K562 (cell line): Measurements from ENCODE around the gene MAP3K6. TPM values are rescaled to one million over a fixed set of nuclear protein-coding genes. Genes with fewer than 3 reads are reported as not detected.

ENCODE experiments used
- ATAC-seq: fragments of 200-7000 bp; cut with Tn5 transposase; 3 replicates; pipeline ENCODE4 v1.9.1; 2020; ENCODE audit warnings: moderate library complexity
- BruUV-seq: library from RNA; stranded (reverse); fragments of 400-500 nt; replicated peaks from 2 replicates; lab custom pipeline; 2021; lab: Mats Ljungman, UMichigan
- CTCF ChIA-PET: fragments of 300-600 bp; formaldehyde crosslinking; extraction: SDS; loops from one replicate; lab custom pipeline; 2021; ENCODE audit warnings: low intra/inter-chr PET ratio; lab: Yijun Ruan, JAX
- POLR2A ChIA-PET: fragments of 300-600, 350-650 bp; sonication (Branson Sonifier 250); formaldehyde crosslinking; extraction: SDS; loops from one replicate; lab custom pipeline; 2021; ENCODE audit warnings: antibody characterized with exemption, inconsistent platforms; lab: Yijun Ruan, JAX
- DNase-seq, 4 experiments: peaks; one replicate each; pipeline versions ENCODE4 v3.0.0 to v3.0.0-alpha.2; 2011 to 2018; ENCODE audit warnings: low spot score in 3 of 4, mixed read lengths in 3 of 4; ENCODE audit errors: extremely low read depth in 1 of 4
- FAIRE-seq: peaks from 2 replicates; lab custom pipeline; 2011; peaks lifted over from hg19 to GRCh38; lab: Jason Lieb, UNC
- H2AFZ ChIP-seq: 2 replicates; pipeline ENCODE4 v1.6.0; 2011; ENCODE audit warnings: low read depth, low read length, control low read depth, inconsistent platforms
- H3K27ac ChIP-seq: fragments of 200-600 bp; 3 replicates; pipeline ENCODE4 v1.8.0; 2011; ENCODE audit warnings: low read depth, mild to moderate bottlenecking, control low read depth, inconsistent platforms, low read length, moderate library complexity, mixed read lengths; ENCODE audit errors: extremely low read depth
- H3K27me3 ChIP-seq, 2 experiments: fragments of 300-600 bp in 1 of 2; 2 replicates in 1 of 2; 3 replicates in 1 of 2; pipeline versions ENCODE4 v1.6.0 to v1.8.0; 2011; ENCODE audit warnings: inconsistent platforms in 2 of 2, low read length in 2 of 2, mild to moderate bottlenecking in 1 of 2, mixed read lengths in 1 of 2, moderate library complexity in 1 of 2; ENCODE audit not compliant: control insufficient read depth in 2 of 2, insufficient read depth in 2 of 2
- H3K36me3 ChIP-seq: fragments of 300-600 bp; 3 replicates; pipeline ENCODE4 v1.8.0; 2011; ENCODE audit warnings: mild to moderate bottlenecking, low read length, inconsistent platforms; ENCODE audit not compliant: control insufficient read depth, insufficient read depth
- H3K4me1 ChIP-seq, 2 experiments: fragments of 200-600 bp in 1 of 2; replicated peaks in 1 of 2; 2 replicates in 1 of 2; 3 replicates in 1 of 2; pipeline versions ENCODE4 v1.5.1 to v1.8.0; 2011; ENCODE audit warnings: inconsistent platforms in 2 of 2, low read length in 2 of 2, mild to moderate bottlenecking in 1 of 2, mixed read lengths in 1 of 2, moderate library complexity in 1 of 2; ENCODE audit not compliant: control insufficient read depth in 2 of 2, insufficient read depth in 2 of 2
- H3K4me2 ChIP-seq: 2 replicates; pipeline ENCODE4 v1.6.1; 2011; ENCODE audit warnings: low read length, control low read depth, inconsistent platforms, mixed read lengths; ENCODE audit not compliant: insufficient read depth
- H3K4me3 ChIP-seq: fragments of 200-600 bp; sonication (generic), shearing (Covaris generic); 2 replicates; pipeline ENCODE4 v1.5.1; 2016; ENCODE audit warnings: control low read depth, inconsistent platforms
- H3K79me2 ChIP-seq: fragments of 200-600 bp; 3 replicates; pipeline ENCODE4 v1.8.0; 2011; ENCODE audit warnings: low read length, inconsistent platforms; ENCODE audit not compliant: control insufficient read depth, insufficient read depth
- H3K9ac ChIP-seq, 2 experiments: 2 replicates each; pipeline versions ENCODE4 v1.6.0 to v1.6.1; 2011; ENCODE audit warnings: low read depth in 2 of 2, low read length in 2 of 2, control low read depth in 1 of 2, inconsistent platforms in 1 of 2, mild to moderate bottlenecking in 1 of 2, mixed read lengths in 1 of 2; ENCODE audit not compliant: insufficient read depth in 1 of 2
- H3K9me1 ChIP-seq: one replicate; pipeline ENCODE4 v1.6.0; 2011; ENCODE audit warnings: inconsistent platforms, mild to moderate bottlenecking, low read length, moderate library complexity; ENCODE audit not compliant: control insufficient read depth, insufficient read depth
- H3K9me3 ChIP-seq: replicated peaks from 2 replicates; pipeline ENCODE4 v1.5.1; 2011; ENCODE audit warnings: low read depth, low read length, inconsistent platforms; ENCODE audit not compliant: control insufficient read depth, insufficient read depth
- H4K20me1 ChIP-seq: replicated peaks from 2 replicates; pipeline ENCODE4 v1.6.1; 2011; ENCODE audit warnings: low read length, inconsistent platforms, mixed read lengths; ENCODE audit not compliant: control insufficient read depth, insufficient read depth
- ATF2 ChIP-seq: sonication (generic); formaldehyde crosslinking; IDR thresholded peaks from 2 replicates; pipeline ENCODE4 v1.8.1; 2022; ENCODE audit warnings: missing genetic modification reagents
- FOXJ3 ChIP-seq: sonication (generic); formaldehyde crosslinking; IDR thresholded peaks from 2 replicates; pipeline ENCODE4 v1.4.0; 2020; ENCODE audit warnings: mild to moderate bottlenecking, missing genetic modification reagents
- NCOA2 ChIP-seq, 2 experiments: fragments of 450-650 bp; IDR thresholded peaks; 2 replicates each; pipeline ENCODE4 v1.6.1; 2018; ENCODE audit warnings: mild to moderate bottlenecking in 2 of 2, moderate library complexity in 1 of 2; ENCODE audit not compliant: partially characterized antibody in 2 of 2
- NEUROD1 ChIP-seq: fragments of 150-350 bp; IDR thresholded peaks from 2 replicates; pipeline ENCODE4 v1.6.1; 2014; ENCODE audit warnings: borderline replicate concordance, low read length, low read depth; ENCODE audit not compliant: partially characterized antibody
- PPARD ChIP-seq: fragments of 250-450 bp; sonication (Bioruptor Pico); IDR thresholded peaks from 2 replicates; pipeline ENCODE4 v1.8.0; 2022; ENCODE audit warnings: inconsistent platforms, mild to moderate bottlenecking, moderate library complexity
- RBM17 ChIP-seq: fragments of 200-400 bp; formaldehyde crosslinking; IDR thresholded peaks from 2 replicates; pipeline ENCODE4 v1.6.1; 2017; ENCODE audit warnings: low read depth, mild to moderate bottlenecking, low read length, borderline replicate concordance
- TBL1XR1 ChIP-seq, 2 experiments: IDR thresholded peaks; 2 replicates each; pipeline ENCODE4 v1.6.1; 2012; ENCODE audit warnings: improper control_type of control experiment in 2 of 2, low read length in 2 of 2, mild to moderate bottlenecking in 1 of 2
- ZFP1 ChIP-seq: fragments of 450-650 bp; formaldehyde crosslinking; IDR thresholded peaks from 2 replicates; pipeline ENCODE4 v1.4.0; 2020; ENCODE audit warnings: mild to moderate bottlenecking, mixed read lengths
- in situ Hi-C: fragments of 300-500 bp; cut with MboI; formaldehyde crosslinking; loops from 4 replicates; pipeline ENCODE4 v1.15.0; 2018; ENCODE audit warnings: inconsistent platforms, mixed read lengths
- intact Hi-C: fragments of 100-400 bp; cut with micrococcal nuclease; formaldehyde crosslinking; loops from 2 replicates; pipeline ENCODE4 v1.14.2; 2022
- polyA plus RNA-seq, 8 experiments: library from polyadenylated mRNA; depleted of rRNA in 4 of 8; stranded (reverse) in 5 of 8; unstranded in 3 of 8; fragments of >200 nt; fragmentation: Nextera tagmentation in 2 of 8; fragmentation: Illumina TruSeq in 1 of 8; extraction: Ambion mirVana in 2 of 8; extraction: Trizol in 1 of 8; gene quantifications; 2 replicates each; pipeline versions ENCODE4 v1.2.1 to v1.2.3, GENCODE V29; 2011 to 2014; ENCODE audit warnings: inconsistent platforms in 1 of 8, missing spikeins in 1 of 8
- total RNA-seq, 7 experiments: library from RNA; depleted of rRNA in 6 of 7; stranded (reverse); fragments of >200 nt in 6 of 7; fragmentation: Illumina TruSeq in 2 of 7; extraction: Trizol in 2 of 7; gene quantifications; 2 replicates each; pipeline versions ENCODE4 v1.2.1 to v1.2.3, GENCODE V29; 2011 to 2021; ENCODE audit warnings: low replicate concordance in 1 of 7

MAP3K6 gene
- total and polyA plus RNA-seq, 9 of the 15 experiments (the other 6 are each of a cell fraction or from before 2014, with no cell fraction given), result 0.99 to 21.9 (median 7.0) TPM

GRCh38 chr1:27403931-27404330 lies 37.2 kb upstream of the MAP3K6 start:
- FAIRE-seq, result no peak
- ChIA-PET POLR2A (interaction anchor here (2.2 kb wide), 1 partner anchor 11 kb away, joined by 11 read pairs; no protein-coding TSS in a partner anchor), CTCF (interaction anchor here (2.7 kb wide), 1 partner anchor 202 kb away, joined by 20 read pairs; no protein-coding TSS in a partner anchor)
- DNase-seq, result no peak
- Histone ChIP-seq H3K27me3 (no peaks in the 10 kb centered on the region), H3K79me2 (no peaks in the 10 kb centered on the region), H3K4me2 (no peak overlapping the region), H3K4me3 (no peak overlapping the region), H3K27ac (no peak overlapping the region), H3K36me3 (peaks cover 43% of the 10 kb centered on the region), H3K9me1 (no peaks in the 10 kb centered on the region), H3K4me1 (peaks cover 0 to 20% of the 10 kb centered on the region in 2 experiments; a peak in 2 of 5 replicates), H4K20me1 (no peaks in the 10 kb centered on the region), H3K9me3 (no peaks in the 10 kb centered on the region), H2AFZ (no peak overlapping the region), H3K9ac (no peak overlapping the region)
- in situ Hi-C loops, result no loop called here
- no TSS peak for BruUV-seq
- intact Hi-C loops, result no loop called here
- ATAC-seq, result no peak; the same call in 2 of the 3 replicates
- TF ChIP-seq TBL1XR1 (IDR thresholded peaks at IDR 0.05; ENCODE audit: low read length in 2 of 2), result no peak
- no peak for TF ChIP-seq ZFP1
- TF ChIP-seq PPARD (CRISPR knock-in tag), result no peak
- no peak for TF ChIP-seq RBM17
- no peak for TF ChIP-seq FOXJ3 (CRISPR knock-in tag)
- no peak for TF ChIP-seq NCOA2 (IDR thresholded peaks at IDR 0.05; ENCODE audit: partially characterized antibody in 2 of 2)
- TF ChIP-seq NEUROD1, result no peak
- no peak for TF ChIP-seq ATF2 (CRISPR knock-in tag)
